ES-I3 (cell line): ENCODE results near the gene VAT1L.
"Not testable (repeated sequence)": the region's sequence is repeated elsewhere in the genome, so short reads cannot be mapped to it uniquely, and the experiment has no call there.

Experiments
- H3K36me3 ChIP-seq: 2 replicates; pipeline ENCODE4 v1.6.1; 2013; ENCODE audit warnings: mild to moderate bottlenecking, low read length, control low read depth, moderate library complexity; ENCODE audit not compliant: insufficient read depth
- H3K4me1 ChIP-seq: 2 replicates; pipeline ENCODE4 v1.6.1; 2013; ENCODE audit warnings: mild to moderate bottlenecking, control low read depth, low read length; ENCODE audit not compliant: insufficient read depth
- H3K9ac ChIP-seq: 2 replicates; pipeline ENCODE4 v1.6.1; 2013; ENCODE audit warnings: low read depth, mild to moderate bottlenecking, low read length, moderate library complexity
- H3K9me3 ChIP-seq: 2 replicates; pipeline ENCODE4 v1.6.1; 2013; ENCODE audit warnings: mild to moderate bottlenecking, low read length, moderate library complexity; ENCODE audit not compliant: control insufficient read depth, insufficient read depth

The VAT1L gene

DNA sequence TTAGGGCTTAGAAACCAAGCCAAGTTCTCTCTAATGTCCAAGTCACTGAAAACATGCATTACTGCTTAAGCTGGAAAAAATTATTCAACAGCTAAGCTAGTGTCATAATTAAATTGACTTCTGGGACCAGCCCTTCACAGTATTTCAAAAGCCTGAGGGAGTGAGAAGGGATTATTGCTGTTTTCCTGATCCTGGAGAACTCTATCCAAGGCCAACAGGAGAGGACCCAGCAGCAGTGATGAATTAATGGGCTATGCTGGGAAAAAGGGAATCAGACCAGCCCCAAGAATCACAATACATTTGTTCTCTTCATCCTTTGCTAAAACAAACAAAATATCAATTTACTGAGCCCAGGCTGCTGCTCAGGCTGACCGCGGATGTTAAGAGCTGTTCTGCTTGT lies 199.4 kb downstream of the VAT1L start:
- Histone ChIP-seq H3K9me3 (peaks cover 6% of the 10 kb centered on the region), H3K9ac (no peak overlapping the region), H3K4me1 (peaks cover 17% of the 10 kb centered on the region), H3K36me3 (no peaks in the 10 kb centered on the region)

DNA sequence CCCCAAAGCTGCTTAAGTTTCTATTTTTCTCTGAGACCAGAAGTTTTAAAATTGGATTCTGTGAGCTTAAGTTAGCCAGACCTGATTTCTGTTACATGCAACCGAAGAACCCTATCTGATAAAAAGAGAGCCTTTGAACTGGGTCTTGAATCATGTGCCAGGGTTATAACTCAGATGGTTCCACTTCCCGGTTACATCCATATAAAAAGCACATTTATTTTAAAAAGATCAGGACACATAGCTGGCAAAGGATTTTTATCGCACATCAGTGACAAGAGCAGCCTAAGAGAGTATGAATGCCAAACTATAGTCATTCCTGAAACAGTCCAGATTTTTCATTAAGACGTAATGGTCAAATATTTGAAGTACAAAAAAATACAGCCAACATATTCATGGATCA lies 201.5 kb downstream of the VAT1L start:
- peaks cover 25% of the 10 kb centered on the region for H3K4me1 ChIP-seq

DNA sequence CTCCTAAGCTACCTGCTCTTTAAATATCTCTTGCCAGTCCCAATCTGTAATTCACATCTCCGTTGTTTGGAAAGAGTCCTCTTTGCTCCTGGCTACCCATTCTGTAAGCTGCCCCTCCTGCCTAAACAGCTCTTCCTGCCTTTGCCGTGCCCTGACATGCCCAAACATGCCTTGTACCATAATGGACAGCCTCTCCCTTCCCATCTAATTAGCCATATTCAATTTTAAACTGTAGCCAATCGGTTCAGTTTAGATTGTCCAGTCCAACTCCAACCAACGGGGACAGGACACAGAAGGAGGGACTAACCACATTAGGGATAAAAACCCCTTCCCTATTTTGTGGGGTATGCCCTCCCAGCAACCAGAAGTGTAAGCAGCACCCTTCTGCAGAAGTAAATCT lies 203.3 kb downstream of the VAT1L start:
- 0 out of 2 replicates have a peak overlapping the region, but pooled peaks have one; percentile 4 for H3K9ac ChIP-seq

More for the DNA sequence above, 201.5 kb downstream of the VAT1L start:
- H3K36me3 ChIP-seq = no peaks in the 10 kb centered on the region
- peaks cover 7% of the 10 kb centered on the region for H3K9me3 ChIP-seq
- no peak overlapping the region for H3K9ac ChIP-seq

DNA sequence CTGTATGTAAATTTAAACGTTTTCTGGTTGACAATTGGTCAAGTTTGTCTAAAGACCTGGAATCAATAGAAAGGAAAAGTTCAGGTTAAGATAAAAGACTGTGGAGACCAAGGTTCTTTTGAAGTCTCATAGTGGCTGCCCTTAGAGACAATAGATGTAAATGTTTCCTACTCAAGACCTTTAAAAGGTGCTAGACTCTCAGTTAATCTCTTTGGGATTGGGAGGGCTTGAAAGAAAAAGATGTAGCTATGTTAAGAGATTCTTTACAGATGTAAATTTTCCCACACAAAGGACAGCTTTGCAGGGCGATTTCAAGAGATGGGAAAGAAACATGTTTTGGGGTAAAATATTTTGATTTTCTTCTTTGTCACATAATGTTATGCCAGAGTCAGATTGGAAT lies 204.0 kb downstream of the VAT1L start:
- H3K36me3 ChIP-seq, H3K9ac ChIP-seq: not testable (repeated sequence)
- peaks cover 25% of the 10 kb centered on the region for H3K4me1 ChIP-seq
- H3K9me3 ChIP-seq = peaks cover 23% of the 10 kb centered on the region

More for the DNA sequence above, 203.3 kb downstream of the VAT1L start:
- peaks cover 23% of the 10 kb centered on the region for H3K9me3 ChIP-seq
- H3K4me1 ChIP-seq = peaks cover 25% of the 10 kb centered on the region
- H3K36me3 ChIP-seq = no peaks in the 10 kb centered on the region

DNA sequence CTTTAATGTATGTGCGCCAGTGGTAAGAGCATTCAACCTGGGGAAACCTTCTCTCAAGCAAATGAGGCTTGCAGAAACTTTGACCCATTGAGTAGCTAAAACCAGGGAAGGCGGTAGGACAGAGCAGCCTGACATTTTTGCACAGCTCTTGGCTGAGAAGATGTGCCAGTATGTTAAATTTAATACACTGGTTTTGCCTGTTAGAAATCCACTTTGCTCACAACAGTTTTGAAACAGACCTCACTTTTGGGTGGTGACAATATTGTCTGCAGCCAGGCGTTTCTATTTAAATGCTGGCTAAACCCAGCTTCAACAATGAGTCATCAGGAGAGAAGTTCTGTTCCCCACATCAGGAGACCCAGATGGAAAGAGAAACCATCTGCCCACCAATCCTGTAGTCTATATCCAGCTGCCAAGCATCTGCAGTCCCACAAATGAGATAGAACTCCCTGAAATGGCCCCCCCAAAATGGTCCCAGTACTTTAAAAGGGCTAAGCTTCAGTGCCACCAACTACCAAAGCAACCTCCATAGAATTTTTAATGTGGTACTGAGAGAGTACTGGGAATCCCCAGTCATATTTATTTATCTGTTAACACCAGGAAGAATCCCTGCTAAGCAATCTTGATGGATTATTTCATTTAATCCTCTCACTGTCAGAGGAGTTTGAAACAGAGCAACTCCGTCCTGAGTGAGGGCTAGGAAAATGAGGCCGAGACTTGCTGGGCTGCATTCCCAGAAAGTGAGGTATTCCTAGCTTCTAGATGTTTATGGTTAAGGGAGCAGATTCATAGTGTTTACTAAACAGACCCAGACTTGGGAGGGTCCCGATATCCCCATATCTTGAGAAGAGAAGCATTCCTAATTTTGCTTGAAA lies 205.0 kb downstream of the VAT1L start:
- H3K9ac ChIP-seq = no peak overlapping the region; the same call in 1 of the 2 replicates
- H3K9me3 ChIP-seq = peaks cover 26% of the 10 kb centered on the region

DNA sequence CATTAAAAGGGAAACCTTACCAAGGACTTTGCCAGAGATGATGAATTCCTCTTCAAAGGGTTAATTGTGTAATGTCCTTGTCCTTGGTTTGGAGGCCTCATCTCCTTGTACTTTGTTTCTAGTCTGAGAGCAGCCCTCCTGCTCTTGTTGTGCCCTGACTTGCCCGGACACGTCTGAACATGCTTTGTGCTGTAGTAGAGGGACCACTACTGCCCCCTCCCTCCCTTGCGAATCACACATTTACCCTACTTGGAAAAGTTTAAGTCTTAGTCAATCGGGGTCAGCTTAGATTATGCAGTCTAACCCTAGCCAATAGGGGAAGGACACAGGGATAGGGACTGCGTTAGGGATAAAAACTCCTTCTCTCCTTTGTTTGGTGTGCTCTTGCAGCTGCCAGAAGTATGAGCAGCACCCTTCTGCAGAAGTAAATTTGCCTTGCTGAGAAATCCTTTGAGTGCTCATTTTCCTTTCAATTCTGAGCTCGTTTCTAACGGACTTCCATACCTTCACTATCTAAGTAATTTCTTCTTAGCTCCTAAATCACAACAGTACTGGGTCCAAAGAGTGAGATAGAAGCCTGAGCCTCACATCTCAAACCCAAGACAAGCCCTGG lies 207.6 kb downstream of the VAT1L start:
- Histone ChIP-seq H3K4me1 (peaks cover 18% of the 10 kb centered on the region), H3K9ac (no peak overlapping the region), H3K36me3 (no peaks in the 10 kb centered on the region), H3K9me3 (peaks cover 24% of the 10 kb centered on the region)

More for the DNA sequence above, 205.0 kb downstream of the VAT1L start:
- Histone ChIP-seq H3K36me3 (no peaks in the 10 kb centered on the region), H3K4me1 (peaks cover 25% of the 10 kb centered on the region)

DNA sequence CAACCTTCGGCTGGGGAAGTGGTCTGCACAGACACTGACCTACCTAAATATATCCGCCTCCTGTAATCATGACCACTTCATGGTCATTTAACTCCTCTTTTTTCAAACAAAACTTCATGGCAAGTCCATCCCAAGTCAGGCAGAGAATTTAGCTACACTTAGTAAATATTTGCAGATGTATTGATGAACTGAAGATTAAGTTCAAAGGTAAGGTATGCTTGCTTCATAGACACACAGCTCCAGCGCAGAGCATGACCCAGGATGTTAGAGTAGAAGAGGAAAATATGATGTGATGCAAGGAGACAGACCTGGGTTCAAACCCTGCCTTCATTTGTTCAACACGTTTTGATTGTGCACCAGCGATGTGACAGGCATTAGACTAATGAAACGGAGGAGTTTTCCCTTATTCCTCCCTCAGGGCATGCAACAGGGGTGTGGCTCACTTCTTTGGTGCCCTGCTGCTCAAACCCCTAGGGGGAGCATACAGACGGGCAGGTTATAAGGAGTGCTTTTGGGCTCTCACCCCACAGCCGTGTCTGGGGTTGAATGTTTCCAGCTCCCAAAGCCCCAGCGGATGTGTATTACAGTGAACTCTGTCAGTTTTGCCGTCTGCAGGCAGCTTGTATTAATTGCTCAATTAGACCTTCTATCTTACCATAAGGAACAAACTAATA lies 210.1 kb downstream of the VAT1L start:
- peaks cover 21% of the 10 kb centered on the region for H3K9me3 ChIP-seq
- peaks cover 4% of the 10 kb centered on the region for H3K4me1 ChIP-seq
- no peak overlapping the region for H3K9ac ChIP-seq
- no peaks in the 10 kb centered on the region for H3K36me3 ChIP-seq

DNA sequence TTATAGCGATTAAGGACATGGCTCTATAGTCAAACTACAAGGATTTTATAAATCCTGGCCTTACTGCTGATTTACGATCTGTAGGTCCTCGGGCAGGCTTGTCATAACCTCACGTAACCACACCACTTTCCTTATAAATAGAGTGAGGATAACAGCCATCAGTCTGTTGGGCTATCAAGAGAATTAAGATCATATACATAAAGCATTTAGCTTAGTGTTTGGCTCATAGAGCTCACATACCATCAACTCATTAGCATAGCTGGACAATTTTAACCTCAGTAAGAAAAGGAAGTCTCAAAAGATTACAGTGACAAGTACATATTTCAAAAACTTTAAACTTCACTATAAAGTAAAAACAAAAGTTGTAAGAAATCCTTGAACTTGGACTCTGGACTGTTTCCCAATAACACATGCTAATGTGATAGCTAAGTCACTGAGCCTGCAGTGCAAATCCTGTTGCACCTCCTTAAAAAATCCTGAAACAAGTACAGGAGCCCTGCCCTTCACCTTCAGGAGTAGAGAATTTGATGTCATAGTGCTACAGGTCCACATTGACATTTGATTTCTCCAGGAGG lies 213.2 kb downstream of the VAT1L start:
- Histone ChIP-seq H3K9ac (no peak overlapping the region), H3K9me3 (peaks cover 4% of the 10 kb centered on the region), H3K4me1 (no peaks in the 10 kb centered on the region), H3K36me3 (no peaks in the 10 kb centered on the region)

DNA sequence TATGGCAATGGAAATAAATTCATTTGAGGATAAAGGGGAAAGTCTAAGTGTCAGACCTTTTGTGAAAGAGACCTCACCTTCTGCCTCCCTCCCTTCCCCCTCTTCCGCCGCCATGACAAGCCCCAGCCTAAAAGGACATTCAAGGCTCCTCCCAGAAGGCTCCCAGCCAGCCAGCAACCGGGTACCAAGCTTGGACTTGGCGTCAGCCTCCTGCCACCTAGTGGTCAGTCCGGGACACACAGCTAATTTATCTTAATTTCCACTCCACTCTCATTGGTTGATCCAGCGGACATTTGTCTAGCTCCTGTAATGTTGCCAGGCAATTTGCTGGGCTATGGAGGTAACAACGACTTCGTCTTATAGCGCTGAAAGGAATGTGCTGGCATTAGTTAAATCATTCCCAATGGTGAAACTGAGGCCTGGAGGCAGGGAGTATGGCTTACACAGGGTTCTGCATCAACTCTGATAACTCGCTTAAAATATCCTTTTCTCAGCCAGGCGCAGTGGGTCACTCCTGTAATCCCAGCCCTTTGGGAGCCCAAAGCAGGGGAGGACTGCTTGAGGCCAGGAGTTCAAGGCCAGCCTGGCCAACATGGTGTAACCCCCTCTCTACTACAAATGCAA lies 214.7 kb downstream of the VAT1L start:
- Histone ChIP-seq H3K9me3 (peaks cover 4% of the 10 kb centered on the region; the same call in 1 of the 2 replicates), H3K36me3 (no peaks in the 10 kb centered on the region), H3K4me1 (no peaks in the 10 kb centered on the region), H3K9ac (no peak overlapping the region)

DNA sequence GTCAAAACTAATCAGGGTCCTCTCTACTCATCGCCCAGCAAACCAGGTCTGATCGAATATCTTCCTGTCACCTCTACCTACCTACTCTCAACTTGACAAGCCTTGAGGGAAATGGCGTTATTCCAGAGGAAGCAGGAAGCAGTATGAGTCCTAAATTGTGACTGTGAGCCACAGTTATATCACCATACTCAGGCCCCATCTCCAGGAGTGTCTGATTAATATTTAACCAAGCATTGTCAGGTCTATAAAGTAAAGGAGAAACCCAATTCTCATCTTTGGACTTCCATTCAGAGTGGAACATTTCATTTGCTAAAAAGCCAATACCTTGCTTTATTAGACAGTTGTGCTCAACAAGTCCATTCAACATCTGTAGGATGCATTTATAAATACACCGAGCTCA lies 216.2 kb downstream of the VAT1L start:
- Histone ChIP-seq H3K9me3 (no peaks in the 10 kb centered on the region), H3K9ac (no peak overlapping the region), H3K4me1 (no peaks in the 10 kb centered on the region), H3K36me3 (no peaks in the 10 kb centered on the region)

DNA sequence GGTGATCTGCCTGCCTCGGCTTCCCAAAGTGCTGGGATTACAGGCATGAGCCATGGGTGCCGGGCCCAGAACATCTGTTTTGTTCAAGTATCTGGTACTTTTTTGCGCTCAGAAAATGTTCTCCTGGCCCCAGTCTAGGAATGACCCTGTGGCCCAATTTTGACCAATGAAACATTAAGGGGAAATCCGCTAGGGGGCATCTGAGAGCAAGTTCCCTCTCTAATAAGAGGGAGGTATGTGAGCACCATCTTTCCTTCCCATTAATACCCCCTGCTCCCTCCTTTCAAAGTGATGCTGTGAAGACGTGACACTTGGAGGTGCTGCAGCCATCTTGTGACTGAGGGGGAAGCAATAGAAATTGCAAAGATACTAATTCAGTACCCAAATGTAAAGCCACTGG lies 217.5 kb downstream of the VAT1L start:
- H3K36me3 ChIP-seq = no peaks in the 10 kb centered on the region
- no peaks in the 10 kb centered on the region for H3K4me1 ChIP-seq
- no peak overlapping the region for H3K9ac ChIP-seq
- no peaks in the 10 kb centered on the region for H3K9me3 ChIP-seq

DNA sequence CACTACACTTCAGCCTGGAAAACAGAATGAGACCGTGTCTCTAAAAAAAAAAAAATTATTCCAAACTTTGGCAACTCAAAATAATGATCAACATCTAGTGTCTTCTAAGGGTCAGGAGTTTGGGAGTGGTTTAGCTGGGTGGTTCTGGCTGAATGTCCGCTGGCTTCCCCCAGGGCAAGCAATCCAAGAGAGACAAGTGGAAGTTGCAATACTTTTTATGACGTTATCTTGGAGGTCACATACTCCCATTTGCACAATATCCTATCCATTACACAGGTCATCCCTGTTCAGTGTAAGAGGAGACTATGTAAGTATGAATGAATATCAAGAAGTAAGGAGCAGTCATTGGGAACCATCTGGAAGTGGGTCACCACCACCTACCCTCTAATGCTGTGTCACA lies 218.8 kb downstream of the VAT1L start:
- Histone ChIP-seq H3K36me3 (no peaks in the 10 kb centered on the region), H3K9ac (no peak overlapping the region), H3K9me3 (no peaks in the 10 kb centered on the region), H3K4me1 (no peaks in the 10 kb centered on the region)

DNA sequence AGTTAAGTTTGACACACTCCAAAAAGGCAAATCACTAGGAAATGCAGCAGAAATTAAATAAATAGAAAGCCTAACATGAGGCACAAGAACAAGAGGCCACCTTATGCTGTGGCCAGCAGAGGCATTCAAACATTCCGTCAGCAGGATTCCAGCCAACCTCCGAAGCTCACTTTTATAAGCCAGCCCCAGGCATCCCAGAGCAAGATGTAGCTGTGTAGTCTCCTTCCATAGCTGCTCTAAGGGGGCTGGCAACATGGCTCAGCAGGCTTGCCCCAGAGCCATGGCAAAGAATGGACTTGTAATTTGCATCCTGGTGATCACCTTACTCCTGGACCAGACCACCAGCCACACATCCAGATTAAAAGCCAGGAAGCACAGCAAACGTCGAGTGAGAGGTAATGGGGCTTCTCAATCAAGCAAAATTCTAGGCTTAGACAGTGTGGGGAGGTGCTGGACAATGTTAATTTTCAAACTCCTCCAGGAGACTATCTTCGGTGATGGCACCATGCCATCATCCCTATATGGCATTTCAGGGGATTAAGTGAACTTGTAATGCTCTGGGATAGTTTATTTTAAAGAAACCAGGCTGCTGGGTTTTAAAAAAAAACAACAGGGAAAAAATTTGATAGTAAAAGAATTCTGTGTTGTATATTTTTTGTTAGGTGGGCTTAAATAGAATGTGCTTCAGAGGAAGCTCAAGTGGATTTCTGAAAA lies 234.1 kb downstream of the VAT1L start, which contains the start of gene CLEC3A:
CLEC3A (plus strand) TSS at position 202 of the 714 bp plus-strand sequence; CDS start at position 281, 79 bp downstream.
- Histone ChIP-seq H3K9me3 (no peaks in the 10 kb centered on the region), H3K36me3 (no peaks in the 10 kb centered on the region), H3K9ac (no peak within 1 kb of the TSS), H3K4me1 (peaks cover 11% of the 10 kb centered on the region)
